K562 (cell line): Measurements from ENCODE around the gene NUP153. TPM values are rescaled to one million over a fixed set of nuclear protein-coding genes. Genes with fewer than 3 reads are reported as not detected.
A peak's percentile ranks its signal among the peaks of the same experiment; 100 is the strongest.

ENCODE experiments used
- ATAC-seq: fragments of 200-7000 bp; cut with Tn5 transposase; 3 replicates; pipeline ENCODE4 v1.9.1; 2020; ENCODE audit warnings: moderate library complexity
- BruUV-seq: library from RNA; stranded (reverse); fragments of 400-500 nt; replicated peaks from 2 replicates; lab custom pipeline; 2021; lab: Mats Ljungman, UMichigan
- CTCF ChIA-PET: fragments of 300-600 bp; formaldehyde crosslinking; extraction: SDS; loops from one replicate; lab custom pipeline; 2021; ENCODE audit warnings: low intra/inter-chr PET ratio; lab: Yijun Ruan, JAX
- POLR2A ChIA-PET: fragments of 300-600, 350-650 bp; sonication (Branson Sonifier 250); formaldehyde crosslinking; extraction: SDS; loops from one replicate; lab custom pipeline; 2021; ENCODE audit warnings: antibody characterized with exemption, inconsistent platforms; lab: Yijun Ruan, JAX
- DNase-seq, 4 experiments: peaks; one replicate each; pipeline versions ENCODE4 v3.0.0 to v3.0.0-alpha.2; 2011 to 2018; ENCODE audit warnings: low spot score in 3 of 4, mixed read lengths in 3 of 4; ENCODE audit errors: extremely low read depth in 1 of 4
- FAIRE-seq: peaks from 2 replicates; lab custom pipeline; 2011; peaks lifted over from hg19 to GRCh38; lab: Jason Lieb, UNC
- H2AFZ ChIP-seq: 2 replicates; pipeline ENCODE4 v1.6.0; 2011; ENCODE audit warnings: low read depth, low read length, control low read depth, inconsistent platforms
- H3K27ac ChIP-seq: fragments of 200-600 bp; 3 replicates; pipeline ENCODE4 v1.8.0; 2011; ENCODE audit warnings: low read depth, mild to moderate bottlenecking, control low read depth, inconsistent platforms, low read length, moderate library complexity, mixed read lengths; ENCODE audit errors: extremely low read depth
- H3K27me3 ChIP-seq, 2 experiments: fragments of 300-600 bp in 1 of 2; 2 replicates in 1 of 2; 3 replicates in 1 of 2; pipeline versions ENCODE4 v1.6.0 to v1.8.0; 2011; ENCODE audit warnings: inconsistent platforms in 2 of 2, low read length in 2 of 2, mild to moderate bottlenecking in 1 of 2, mixed read lengths in 1 of 2, moderate library complexity in 1 of 2; ENCODE audit not compliant: control insufficient read depth in 2 of 2, insufficient read depth in 2 of 2
- H3K36me3 ChIP-seq: fragments of 300-600 bp; 3 replicates; pipeline ENCODE4 v1.8.0; 2011; ENCODE audit warnings: mild to moderate bottlenecking, low read length, inconsistent platforms; ENCODE audit not compliant: control insufficient read depth, insufficient read depth
- H3K4me1 ChIP-seq, 2 experiments: fragments of 200-600 bp in 1 of 2; replicated peaks in 1 of 2; 2 replicates in 1 of 2; 3 replicates in 1 of 2; pipeline versions ENCODE4 v1.5.1 to v1.8.0; 2011; ENCODE audit warnings: inconsistent platforms in 2 of 2, low read length in 2 of 2, mild to moderate bottlenecking in 1 of 2, mixed read lengths in 1 of 2, moderate library complexity in 1 of 2; ENCODE audit not compliant: control insufficient read depth in 2 of 2, insufficient read depth in 2 of 2
- H3K4me2 ChIP-seq: 2 replicates; pipeline ENCODE4 v1.6.1; 2011; ENCODE audit warnings: low read length, control low read depth, inconsistent platforms, mixed read lengths; ENCODE audit not compliant: insufficient read depth
- H3K4me3 ChIP-seq: fragments of 200-600 bp; sonication (generic), shearing (Covaris generic); 2 replicates; pipeline ENCODE4 v1.5.1; 2016; ENCODE audit warnings: control low read depth, inconsistent platforms
- H3K79me2 ChIP-seq: fragments of 200-600 bp; 3 replicates; pipeline ENCODE4 v1.8.0; 2011; ENCODE audit warnings: low read length, inconsistent platforms; ENCODE audit not compliant: control insufficient read depth, insufficient read depth
- H3K9ac ChIP-seq, 2 experiments: 2 replicates each; pipeline versions ENCODE4 v1.6.0 to v1.6.1; 2011; ENCODE audit warnings: low read depth in 2 of 2, low read length in 2 of 2, control low read depth in 1 of 2, inconsistent platforms in 1 of 2, mild to moderate bottlenecking in 1 of 2, mixed read lengths in 1 of 2; ENCODE audit not compliant: insufficient read depth in 1 of 2
- H3K9me1 ChIP-seq: one replicate; pipeline ENCODE4 v1.6.0; 2011; ENCODE audit warnings: inconsistent platforms, mild to moderate bottlenecking, low read length, moderate library complexity; ENCODE audit not compliant: control insufficient read depth, insufficient read depth
- H3K9me3 ChIP-seq: replicated peaks from 2 replicates; pipeline ENCODE4 v1.5.1; 2011; ENCODE audit warnings: low read depth, low read length, inconsistent platforms; ENCODE audit not compliant: control insufficient read depth, insufficient read depth
- H4K20me1 ChIP-seq: replicated peaks from 2 replicates; pipeline ENCODE4 v1.6.1; 2011; ENCODE audit warnings: low read length, inconsistent platforms, mixed read lengths; ENCODE audit not compliant: control insufficient read depth, insufficient read depth
- CBX1 ChIP-seq: sonication (generic); IDR thresholded peaks from 2 replicates; pipeline ENCODE4 v1.6.1; 2016; ENCODE audit warnings: antibody characterized with exemption, low read depth, mild to moderate bottlenecking
- CBX5 ChIP-seq: IDR thresholded peaks from 2 replicates; pipeline ENCODE4 v1.6.1; 2014; ENCODE audit warnings: low read depth, borderline replicate concordance
- CC2D1A ChIP-seq: fragments of 450-650 bp; IDR thresholded peaks from 2 replicates; pipeline ENCODE4 v1.6.1; 2017; ENCODE audit warnings: mild to moderate bottlenecking
- CEBPB ChIP-seq: fragments of 450-650 bp; IDR thresholded peaks from 2 replicates; pipeline ENCODE4 v1.6.1; 2016; ENCODE audit warnings: missing genetic modification characterization, missing compliant biosample characterization
- CEBPG ChIP-seq, 3 experiments: fragments of 200-800 bp in 1 of 3; sonication (Bioruptor generic) in 1 of 3; sonication (generic) in 1 of 3; formaldehyde crosslinking in 1 of 3; IDR thresholded peaks in 2 of 3; conservative IDR thresholded peaks in 1 of 3; 2 replicates each; pipeline versions ENCODE4 v1.6.1 to v1.8.0; 2016 to 2022; ENCODE audit warnings: missing compliant biosample characterization in 2 of 3, missing genetic modification characterization in 2 of 3, mild to moderate bottlenecking in 1 of 3, missing genetic modification reagents in 1 of 3
- CREB3 ChIP-seq: fragments of 450-650 bp; conservative IDR thresholded peaks from 2 replicates; pipeline ENCODE4 v1.6.1; 2016; ENCODE audit warnings: missing genetic modification characterization, low read depth, mild to moderate bottlenecking, missing compliant biosample characterization, moderate library complexity
- MTA1 ChIP-seq: fragments of 450-650 bp; IDR thresholded peaks from 2 replicates; pipeline ENCODE4 v1.6.1; 2017; ENCODE audit warnings: borderline replicate concordance
- NUFIP1 ChIP-seq: fragments of 450-650 bp; IDR thresholded peaks from 2 replicates; pipeline ENCODE4 v1.6.1; 2018; ENCODE audit not compliant: partially characterized antibody
- PKNOX1 ChIP-seq: fragments of 450-650 bp; IDR thresholded peaks from 2 replicates; pipeline ENCODE4 v1.6.1; 2016
- TBP ChIP-seq: optimal IDR thresholded peaks from 2 replicates; pipeline ENCODE3; 2011; ENCODE audit warnings: low read depth, low read length, improper control_type of control experiment
- TRIM28 ChIP-seq: fragments of 450-650 bp; IDR thresholded peaks from 2 replicates; pipeline ENCODE4 v1.6.1; 2017
- TSC22D4 ChIP-seq: fragments of 450-650 bp; IDR thresholded peaks from 2 replicates; pipeline ENCODE4 v1.6.1; 2016; ENCODE audit warnings: missing genetic modification characterization, missing biosample characterization, control low read depth
- ZBED1 ChIP-seq: IDR thresholded peaks from 2 replicates; pipeline ENCODE4 v1.6.1; 2014
- ZNF408 ChIP-seq: fragments of 250-450 bp; sonication (Bioruptor Pico); IDR thresholded peaks from 2 replicates; pipeline ENCODE4 v1.4.0; 2020; ENCODE audit warnings: low read depth, mild to moderate bottlenecking, moderate library complexity
- WGBS: fragments of 100-300 bp; shearing (Covaris generic); methylation state at CpG from one replicate; pipeline ENCODE4 v1.1.6; 2016; ENCODE audit warnings: low coverage, mixed read lengths; ENCODE audit not compliant: insufficient coverage; ENCODE audit errors: missing lambda C conversion rate; 5-methylcytosine and 5-hydroxymethylcytosine counted together
- in situ Hi-C: fragments of 300-500 bp; cut with MboI; formaldehyde crosslinking; loops from 4 replicates; pipeline ENCODE4 v1.15.0; 2018; ENCODE audit warnings: inconsistent platforms, mixed read lengths
- intact Hi-C: fragments of 100-400 bp; cut with micrococcal nuclease; formaldehyde crosslinking; loops from 2 replicates; pipeline ENCODE4 v1.14.2; 2022
- polyA plus RNA-seq, 8 experiments: library from polyadenylated mRNA; depleted of rRNA in 4 of 8; stranded (reverse) in 5 of 8; unstranded in 3 of 8; fragments of >200 nt; fragmentation: Nextera tagmentation in 2 of 8; fragmentation: Illumina TruSeq in 1 of 8; extraction: Ambion mirVana in 2 of 8; extraction: Trizol in 1 of 8; gene quantifications; 2 replicates each; pipeline versions ENCODE4 v1.2.1 to v1.2.3, GENCODE V29; 2011 to 2014; ENCODE audit warnings: inconsistent platforms in 1 of 8, missing spikeins in 1 of 8
- total RNA-seq, 7 experiments: library from RNA; depleted of rRNA in 6 of 7; stranded (reverse); fragments of >200 nt in 6 of 7; fragmentation: Illumina TruSeq in 2 of 7; extraction: Trizol in 2 of 7; gene quantifications; 2 replicates each; pipeline versions ENCODE4 v1.2.1 to v1.2.3, GENCODE V29; 2011 to 2021; ENCODE audit warnings: low replicate concordance in 1 of 7
- TF ChIP-seq, protein P1 (sequence below): sonication (generic); formaldehyde crosslinking; IDR thresholded peaks from 2 replicates; pipeline ENCODE4 v1.8.0; 2022; ENCODE audit warnings: mild to moderate bottlenecking, missing genetic modification reagents
- TF ChIP-seq, protein P2 (sequence below): fragments of 450-650 bp; IDR thresholded peaks from 2 replicates; pipeline ENCODE4 v1.6.1; 2018; ENCODE audit warnings: mild to moderate bottlenecking, low read depth; ENCODE audit not compliant: partially characterized antibody

NUP153 gene
- total and polyA plus RNA-seq, 9 of the 15 experiments (the other 6 are each of a cell fraction or from before 2014, with no cell fraction given) = 21.9 to 110 (median 84.8) TPM

GRCh38 chr6:17740559-17741220 lies 34.0 kb upstream of the NUP153 start (continued):
- TF ChIP-seq TSC22D4 (tag) (no peak), MTA1 (no peak), NUFIP1 (no peak)

GRCh38 chr6:17737704-17738252 lies 31.1 kb upstream of the NUP153 start:
- 20% methylated on average over 1 of the region's 1 CpG for WGBS
- no peak for FAIRE-seq
- no peak for ATAC-seq
- in situ Hi-C loops (no loop called here), intact Hi-C loops (no loop called here)
- H3K9me3 ChIP-seq = peaks cover 2% of the 10 kb centered on the region
- no peaks in the 10 kb centered on the region for H4K20me1 ChIP-seq
- no peaks in the 10 kb centered on the region for H3K36me3 ChIP-seq
- no peak overlapping the region for H3K9ac ChIP-seq
- no peaks in the 10 kb centered on the region; a peak in 2 of 5 replicates for H3K4me1 ChIP-seq
- BruUV-seq = no TSS peak
- H3K4me2 ChIP-seq = no peak overlapping the region
- H3K27ac ChIP-seq = no peak overlapping the region
- POLR2A ChIA-PET = interaction anchor here (0.8 kb wide), 1 partner anchor 25 kb away, joined by 3 read pairs; no protein-coding TSS in a partner anchor
- H3K4me3 ChIP-seq = no peak overlapping the region
- no peak overlapping the region for H2AFZ ChIP-seq
- CTCF ChIA-PET = no interaction called here
- no peaks in the 10 kb centered on the region for H3K9me1 ChIP-seq
- H3K27me3 ChIP-seq = no peaks in the 10 kb centered on the region
- no peak for DNase-seq
- H3K79me2 ChIP-seq = no peaks in the 10 kb centered on the region
- TF ChIP-seq TBP (no peak), ZNF408 (CRISPR knock-in tag) (no peak), CEBPB (tag) (peak; percentile 75), CC2D1A (no peak), PKNOX1 (no peak), TRIM28 (peak; percentile 97), CREB3 (tag) (no peak), ZBED1 (no peak), CBX1 (0 out of 2 replicates have a peak, but pooled peaks have one; percentile 35), CBX5 (peak; percentile 93), CEBPG (CRISPR knock-in tag; IDR thresholded peaks at IDR 0.05) (no peak), CEBPG (tag; conservative IDR thresholded peaks at IDR 0.05 in 1 of 2, IDR thresholded peaks at IDR 0.05 in 1 of 2) (peak; percentile 47 to 78)
- TF ChIP-seq, protein P1, sequence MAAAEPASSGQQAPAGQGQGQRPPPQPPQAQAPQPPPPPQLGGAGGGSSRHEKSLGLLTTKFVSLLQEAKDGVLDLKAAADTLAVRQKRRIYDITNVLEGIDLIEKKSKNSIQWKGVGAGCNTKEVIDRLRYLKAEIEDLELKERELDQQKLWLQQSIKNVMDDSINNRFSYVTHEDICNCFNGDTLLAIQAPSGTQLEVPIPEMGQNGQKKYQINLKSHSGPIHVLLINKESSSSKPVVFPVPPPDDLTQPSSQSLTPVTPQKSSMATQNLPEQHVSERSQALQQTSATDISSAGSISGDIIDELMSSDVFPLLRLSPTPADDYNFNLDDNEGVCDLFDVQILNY (CRISPR knock-in tag) = no peak
- TF ChIP-seq, protein P2, sequence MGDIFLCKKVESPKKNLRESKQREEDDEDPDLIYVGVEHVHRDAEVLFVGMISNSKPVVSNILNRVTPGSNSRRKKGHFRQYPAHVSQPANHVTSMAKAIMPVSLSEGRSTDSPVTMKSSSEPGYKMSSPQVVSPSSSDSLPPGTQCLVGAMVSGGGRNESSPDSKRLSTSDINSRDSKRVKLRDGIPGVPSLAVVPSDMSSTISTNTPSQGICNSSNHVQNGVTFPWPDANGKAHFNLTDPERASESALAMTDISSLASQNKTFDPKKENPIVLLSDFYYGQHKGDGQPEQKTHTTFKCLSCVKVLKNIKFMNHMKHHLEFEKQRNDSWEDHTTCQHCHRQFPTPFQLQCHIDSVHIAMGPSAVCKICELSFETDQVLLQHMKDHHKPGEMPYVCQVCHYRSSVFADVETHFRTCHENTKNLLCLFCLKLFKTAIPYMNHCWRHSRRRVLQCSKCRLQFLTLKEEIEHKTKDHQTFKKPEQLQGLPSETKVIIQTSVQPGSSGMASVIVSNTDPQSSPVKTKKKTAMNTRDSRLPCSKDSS = peak; percentile 51
